ENCODE data around the gene NEK1.

DNA sequence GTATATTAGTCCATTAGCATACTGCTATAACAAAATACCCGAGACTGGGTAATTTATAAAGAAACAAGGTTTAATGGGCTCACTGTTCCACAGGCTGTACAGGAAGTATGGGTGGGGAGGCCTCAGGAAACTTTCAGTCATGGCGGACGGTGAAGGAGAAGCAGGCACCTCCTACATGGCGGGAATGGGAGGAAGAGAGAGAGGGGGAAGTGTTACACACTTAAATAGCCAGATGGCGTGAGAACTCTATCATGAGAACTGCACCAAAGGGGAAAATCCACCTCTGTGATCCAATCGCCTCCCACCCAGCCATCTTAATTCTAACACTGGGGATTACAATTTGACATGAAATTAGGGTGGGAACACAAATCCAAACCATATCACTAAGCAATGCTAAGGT lies 242.7 kb downstream of the NEK1 start:
- TF ChIP-seq, protein P1, sequence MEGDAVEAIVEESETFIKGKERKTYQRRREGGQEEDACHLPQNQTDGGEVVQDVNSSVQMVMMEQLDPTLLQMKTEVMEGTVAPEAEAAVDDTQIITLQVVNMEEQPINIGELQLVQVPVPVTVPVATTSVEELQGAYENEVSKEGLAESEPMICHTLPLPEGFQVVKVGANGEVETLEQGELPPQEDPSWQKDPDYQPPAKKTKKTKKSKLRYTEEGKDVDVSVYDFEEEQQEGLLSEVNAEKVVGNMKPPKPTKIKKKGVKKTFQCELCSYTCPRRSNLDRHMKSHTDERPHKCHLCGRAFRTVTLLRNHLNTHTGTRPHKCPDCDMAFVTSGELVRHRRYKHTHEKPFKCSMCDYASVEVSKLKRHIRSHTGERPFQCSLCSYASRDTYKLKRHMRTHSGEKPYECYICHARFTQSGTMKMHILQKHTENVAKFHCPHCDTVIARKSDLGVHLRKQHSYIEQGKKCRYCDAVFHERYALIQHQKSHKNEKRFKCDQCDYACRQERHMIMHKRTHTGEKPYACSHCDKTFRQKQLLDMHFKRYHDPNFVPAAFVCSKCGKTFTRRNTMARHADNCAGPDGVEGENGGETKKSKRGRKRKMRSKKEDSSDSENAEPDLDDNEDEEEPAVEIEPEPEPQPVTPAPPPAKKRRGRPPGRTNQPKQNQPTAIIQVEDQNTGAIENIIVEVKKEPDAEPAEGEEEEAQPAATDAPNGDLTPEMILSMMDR (IDR thresholded peaks at IDR 0.05; ENCODE audit: low read depth, low read length): peak; percentile 71
- no peak for TF ChIP-seq EZH2phosphoT487 (IDR thresholded peaks at IDR 0.05; ENCODE audit: low read depth)
